GM12873 (cell line): ENCODE measurements around the gene APOH.

Source experiments
- TF ChIP-seq, protein P1 (sequence below): IDR thresholded peaks from 2 replicates; pipeline ENCODE4 v1.5.1; 2012; ENCODE audit warnings: low read depth, mild to moderate bottlenecking, moderate library complexity, low read length, control low read depth; ENCODE audit not compliant: insufficient read depth; ENCODE audit errors: missing control alignments

APOH gene

DNA sequence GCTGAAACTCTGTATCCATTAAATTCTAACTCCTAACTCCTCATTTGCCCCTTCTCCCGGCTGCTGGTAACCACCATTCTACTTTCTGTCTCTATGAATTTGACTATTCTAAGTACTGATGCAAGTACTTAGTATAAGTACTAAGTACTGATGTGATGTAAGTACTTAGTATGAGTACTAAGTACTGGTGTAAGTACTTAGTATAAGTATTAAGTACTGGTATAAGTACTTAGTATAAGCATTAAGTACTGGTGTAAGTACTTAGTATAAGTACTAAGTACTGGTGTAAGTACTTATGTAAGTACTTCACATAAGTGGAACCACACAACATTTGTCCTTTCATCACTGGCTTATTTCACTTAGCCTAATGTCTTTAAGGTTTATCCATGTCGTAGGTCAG is 40.9 kb upstream of the APOH start:
- TF ChIP-seq, protein P1, sequence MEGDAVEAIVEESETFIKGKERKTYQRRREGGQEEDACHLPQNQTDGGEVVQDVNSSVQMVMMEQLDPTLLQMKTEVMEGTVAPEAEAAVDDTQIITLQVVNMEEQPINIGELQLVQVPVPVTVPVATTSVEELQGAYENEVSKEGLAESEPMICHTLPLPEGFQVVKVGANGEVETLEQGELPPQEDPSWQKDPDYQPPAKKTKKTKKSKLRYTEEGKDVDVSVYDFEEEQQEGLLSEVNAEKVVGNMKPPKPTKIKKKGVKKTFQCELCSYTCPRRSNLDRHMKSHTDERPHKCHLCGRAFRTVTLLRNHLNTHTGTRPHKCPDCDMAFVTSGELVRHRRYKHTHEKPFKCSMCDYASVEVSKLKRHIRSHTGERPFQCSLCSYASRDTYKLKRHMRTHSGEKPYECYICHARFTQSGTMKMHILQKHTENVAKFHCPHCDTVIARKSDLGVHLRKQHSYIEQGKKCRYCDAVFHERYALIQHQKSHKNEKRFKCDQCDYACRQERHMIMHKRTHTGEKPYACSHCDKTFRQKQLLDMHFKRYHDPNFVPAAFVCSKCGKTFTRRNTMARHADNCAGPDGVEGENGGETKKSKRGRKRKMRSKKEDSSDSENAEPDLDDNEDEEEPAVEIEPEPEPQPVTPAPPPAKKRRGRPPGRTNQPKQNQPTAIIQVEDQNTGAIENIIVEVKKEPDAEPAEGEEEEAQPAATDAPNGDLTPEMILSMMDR: no peak

DNA sequence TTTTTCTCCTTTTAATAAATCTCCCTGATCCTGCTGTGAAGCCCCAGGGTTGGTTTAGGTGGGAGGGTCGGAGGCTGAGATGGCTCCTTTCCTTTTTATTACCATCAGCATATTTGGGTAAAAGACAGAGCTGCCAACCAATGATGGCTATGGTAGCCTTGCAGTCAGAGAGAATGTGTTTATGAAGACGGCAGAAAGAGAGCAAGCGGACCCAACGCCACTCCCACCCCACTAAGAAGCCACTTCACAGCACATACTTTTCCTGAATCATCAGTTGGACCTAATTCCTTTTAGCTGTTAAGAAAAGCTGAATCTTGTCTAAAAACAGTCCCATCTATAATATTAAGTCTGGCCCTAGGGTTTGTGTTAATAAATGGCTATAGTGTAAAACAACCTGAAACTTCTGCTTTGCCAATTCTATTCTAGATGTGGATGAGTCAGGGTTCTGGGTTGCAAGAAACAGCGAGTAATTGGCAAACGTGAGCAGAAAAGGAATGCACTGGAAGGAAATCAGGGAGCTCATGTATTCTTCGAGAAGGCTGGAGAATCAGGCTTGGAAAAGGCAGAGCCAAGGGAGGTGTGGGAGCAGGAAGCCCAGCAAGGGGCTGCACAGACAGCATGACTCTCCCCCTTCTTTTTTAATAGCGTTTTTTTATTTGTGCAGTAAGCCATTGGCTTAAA is 39.2 kb upstream of the APOH start:
- TF ChIP-seq, protein P1: no peak

DNA sequence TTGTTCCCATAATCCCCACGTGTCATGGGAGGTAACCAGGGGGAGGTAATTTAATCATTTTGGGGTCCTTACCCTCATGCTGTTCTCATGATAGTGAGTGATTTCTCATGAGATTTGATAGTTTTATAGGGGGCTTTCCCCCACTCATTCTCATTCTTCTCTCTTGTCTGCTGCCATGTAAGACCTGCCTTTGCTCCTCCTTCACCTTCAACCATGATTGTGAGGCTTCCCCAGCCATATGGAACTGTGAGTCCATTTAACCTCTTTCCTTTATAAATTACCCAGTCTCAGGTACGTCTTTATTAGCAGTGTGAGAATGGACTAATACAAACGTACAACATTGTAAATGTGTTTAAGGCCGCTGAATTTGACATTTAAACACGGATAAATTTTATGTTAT is 35.5 kb upstream of the APOH start:
- TF ChIP-seq, protein P1: no peak

DNA sequence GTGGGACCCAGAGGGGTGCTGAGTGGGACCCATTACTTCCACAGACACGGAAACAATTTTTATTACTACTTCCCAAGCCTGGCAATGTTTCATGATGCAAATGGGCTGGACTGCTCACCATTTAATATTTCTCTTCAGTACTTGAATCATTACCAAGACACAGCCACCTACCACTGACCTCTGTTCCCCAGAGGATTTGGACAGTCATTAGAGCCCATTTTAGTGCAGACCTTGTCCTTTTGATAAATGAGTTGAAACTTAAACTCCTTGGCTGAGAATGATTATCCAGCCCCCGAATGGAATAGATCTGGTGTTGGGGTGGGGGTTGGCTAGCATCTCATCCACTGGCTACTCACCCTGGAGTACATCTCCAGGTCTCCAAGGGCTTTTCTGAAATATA is 33.6 kb upstream of the APOH start:
- TF ChIP-seq, protein P1: no peak

DNA sequence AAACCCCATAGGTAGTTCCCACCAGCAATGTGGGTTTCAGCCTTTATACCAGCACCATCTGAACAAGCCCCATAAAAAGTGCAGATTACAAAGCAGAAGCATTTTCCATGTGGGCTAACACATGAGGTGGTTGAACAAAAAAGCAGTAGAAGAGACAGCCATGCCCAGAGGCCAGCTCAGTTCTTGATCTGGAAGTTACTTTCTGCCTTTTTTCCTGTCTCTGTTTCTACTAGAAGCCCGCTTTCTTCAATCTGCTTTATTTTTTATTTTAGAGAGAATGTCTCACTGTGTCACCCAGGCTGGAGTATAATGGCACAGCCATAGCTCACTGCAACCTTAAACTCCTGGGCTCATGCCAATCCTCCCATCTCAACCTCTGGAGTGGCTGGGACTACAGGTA is 31.5 kb upstream of the APOH start:
- TF ChIP-seq, protein P1: no peak

DNA sequence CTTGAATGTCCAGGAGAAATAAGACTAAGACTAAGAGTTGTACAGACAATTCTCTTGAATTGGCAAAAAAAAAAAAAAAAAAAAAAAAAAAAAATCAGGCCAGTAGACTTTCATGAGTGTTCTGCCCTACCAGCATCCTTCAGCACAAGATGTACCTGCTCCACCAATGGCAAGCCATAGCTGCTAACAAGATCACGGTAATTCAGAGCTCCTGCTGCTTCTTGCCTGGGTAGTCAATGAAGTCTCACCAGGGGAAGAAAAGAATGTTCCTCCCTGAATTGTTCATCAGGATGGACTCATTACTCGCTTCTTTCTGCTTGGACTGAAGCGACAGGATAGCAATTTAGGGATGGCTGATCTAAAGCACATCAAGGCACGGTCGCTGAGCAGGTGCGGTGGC is 31.1 kb upstream of the APOH start:
- TF ChIP-seq, protein P1: no peak

DNA sequence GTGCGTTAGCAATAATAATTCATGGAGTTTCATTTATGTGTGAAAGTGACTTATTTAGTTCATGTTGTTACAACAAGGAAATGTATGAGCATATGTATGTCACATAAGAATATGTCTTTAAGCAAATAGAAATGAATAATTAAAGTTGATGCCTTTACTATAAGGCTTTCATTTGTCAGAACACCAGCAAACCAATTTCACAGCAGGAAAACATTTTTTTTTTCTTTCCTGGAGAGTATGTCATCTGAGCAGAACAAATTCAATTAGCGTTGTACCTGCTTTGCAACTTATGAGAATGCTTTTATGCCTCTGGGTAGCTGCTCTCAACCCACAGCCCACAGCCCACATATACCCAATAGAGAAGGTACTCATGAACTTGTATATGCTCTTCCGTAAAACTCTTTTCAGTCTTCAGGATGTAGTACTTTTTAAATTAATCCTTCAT is 26.3 kb upstream of the APOH start:
- TF ChIP-seq, protein P1: no peak

DNA sequence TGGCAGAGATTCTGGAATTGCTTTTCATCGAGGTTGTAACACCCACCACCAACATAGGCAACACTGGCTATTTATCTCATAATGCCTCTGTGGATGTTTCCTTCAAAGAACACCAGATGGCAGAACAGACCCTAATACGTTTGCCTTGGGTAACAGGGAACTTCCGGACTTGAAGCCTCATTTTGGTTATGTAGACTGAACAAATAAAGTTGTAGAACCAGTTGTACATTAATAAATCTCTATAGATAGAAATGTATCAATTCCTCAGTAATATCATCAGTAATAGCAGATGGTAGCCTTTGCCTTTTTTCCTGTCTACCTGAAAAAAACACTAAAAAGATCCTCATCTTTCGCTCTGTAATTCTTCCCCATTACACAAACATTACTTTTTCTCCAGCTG is 25.9 kb upstream of the APOH start:
- TF ChIP-seq, protein P1: peak; percentile 41
